Trophoblast cell (in vitro differentiated cells and primary cell): Measurements from ENCODE around the gene MAT1A.
"Not testable (repeated sequence)": the region's sequence is repeated elsewhere in the genome, so short reads cannot be mapped to it uniquely, and the experiment has no call there.

Source experiments
- DNase-seq, 2 donors: peaks; one replicate each; pipeline ENCODE4 v3.0.0-alpha.2; 2016
- H2AFZ ChIP-seq: 2 replicates; pipeline ENCODE4 v1.6.1; 2013; ENCODE audit warnings: low read length, moderate library complexity, mild to moderate bottlenecking; ENCODE audit not compliant: insufficient read depth, poor library complexity
- H2AK5ac ChIP-seq: 2 replicates; pipeline ENCODE4 v1.6.1; 2013; ENCODE audit warnings: mild to moderate bottlenecking, low read length
- H2BK120ac ChIP-seq: 2 replicates; pipeline ENCODE4 v1.6.1; 2013; ENCODE audit warnings: low read length, mild to moderate bottlenecking, moderate library complexity; ENCODE audit not compliant: insufficient read depth, poor library complexity
- H2BK12ac ChIP-seq: 2 replicates; pipeline ENCODE4 v1.6.1; 2013; ENCODE audit warnings: mild to moderate bottlenecking, low read length, moderate library complexity
- H2BK5ac ChIP-seq: 2 replicates; pipeline ENCODE4 v1.6.1; 2013; ENCODE audit warnings: low read length, low read depth, moderate library complexity, mild to moderate bottlenecking; ENCODE audit not compliant: poor library complexity
- H3K14ac ChIP-seq: 2 replicates; pipeline ENCODE4 v1.6.1; 2013; ENCODE audit warnings: mild to moderate bottlenecking, low read length
- H3K18ac ChIP-seq: 2 replicates; pipeline ENCODE4 v1.6.1; 2013; ENCODE audit warnings: mild to moderate bottlenecking, low read length
- H3K23ac ChIP-seq: 2 replicates; pipeline ENCODE4 v1.6.1; 2013; ENCODE audit warnings: low read length
- H3K27ac ChIP-seq: 2 replicates; pipeline ENCODE4 v1.5.1; 2013; ENCODE audit warnings: low read depth, mild to moderate bottlenecking, inconsistent platforms, low read length, moderate library complexity
- H3K27me3 ChIP-seq: 2 replicates; pipeline ENCODE4 v1.6.1; 2013; ENCODE audit warnings: inconsistent platforms, mild to moderate bottlenecking, low read length, moderate library complexity; ENCODE audit not compliant: insufficient read depth
- H3K36me3 ChIP-seq, 2 experiments: 1 replicate in 1 of 2; 2 replicates in 1 of 2; pipeline ENCODE4 v1.6.1; 2013; ENCODE audit warnings: low read length in 2 of 2, mild to moderate bottlenecking in 2 of 2, moderate library complexity in 1 of 2; ENCODE audit not compliant: insufficient read depth in 2 of 2, control insufficient read depth in 1 of 2
- H3K4ac ChIP-seq: 2 replicates; pipeline ENCODE4 v1.6.1; 2013; ENCODE audit warnings: low read depth, mild to moderate bottlenecking, low read length, moderate library complexity
- H3K4me1 ChIP-seq, 2 experiments: 1 replicate in 1 of 2; 2 replicates in 1 of 2; pipeline ENCODE4 v1.6.1; 2013; ENCODE audit warnings: low read length in 2 of 2, mild to moderate bottlenecking in 2 of 2, moderate library complexity in 1 of 2; ENCODE audit not compliant: insufficient read depth in 2 of 2, control insufficient read depth in 1 of 2
- H3K4me2 ChIP-seq: 2 replicates; pipeline ENCODE4 v1.6.1; 2013; ENCODE audit warnings: inconsistent platforms, mild to moderate bottlenecking, low read length, moderate library complexity
- H3K4me3 ChIP-seq: 2 replicates; pipeline ENCODE4 v1.5.1; 2013; ENCODE audit warnings: mild to moderate bottlenecking, low read depth, low read length, inconsistent platforms
- H3K79me1 ChIP-seq: one replicate; pipeline ENCODE4 v1.6.1; 2013; ENCODE audit warnings: low read length
- H3K79me2 ChIP-seq: 2 replicates; pipeline ENCODE4 v1.6.1; 2013; ENCODE audit warnings: low read length, mild to moderate bottlenecking; ENCODE audit not compliant: control insufficient read depth, insufficient read depth, poor library complexity
- H3K9ac ChIP-seq: 2 replicates; pipeline ENCODE4 v1.6.1; 2013; ENCODE audit warnings: mild to moderate bottlenecking, low read length
- H3K9me3 ChIP-seq: 2 replicates; pipeline ENCODE4 v1.6.1; 2013; ENCODE audit warnings: low read depth, mild to moderate bottlenecking, control low read depth, inconsistent platforms, low read length; ENCODE audit not compliant: insufficient read depth
- H4K12ac ChIP-seq: 2 replicates; pipeline ENCODE4 v1.6.1; 2013; ENCODE audit warnings: low read depth, mild to moderate bottlenecking, low read length, moderate library complexity
- H4K8ac ChIP-seq: 2 replicates; pipeline ENCODE4 v1.6.1; 2013; ENCODE audit warnings: low read depth, mild to moderate bottlenecking, low read length, moderate library complexity
- H4K91ac ChIP-seq: one replicate; pipeline ENCODE4 v1.6.1; 2013; ENCODE audit warnings: low read depth, mild to moderate bottlenecking, low read length, moderate library complexity
- WGBS: extraction: QIAGEN DNeasy Blood & Tissue Kit; methylation state at CpG from one replicate; pipeline ENCODE4 v1.1.7; 2013; ENCODE audit warnings: missing lambda C conversion rate; ENCODE audit not compliant: insufficient read length, insufficient coverage; ENCODE audit errors: extremely low coverage; 5-methylcytosine and 5-hydroxymethylcytosine counted together

The MAT1A gene

GRCh38 chr10:80253963-80254271 is 35.5 kb downstream of the MAT1A start:
- not testable (repeated sequence) for H3K4me2 ChIP-seq, H3K4me1 ChIP-seq

GRCh38 chr10:80253266-80253962 is 36.0 kb downstream of the MAT1A start:
- H3K18ac ChIP-seq: no peak overlapping the region
- H3K79me2 ChIP-seq: no peaks in the 10 kb centered on the region
- no peak for DNase-seq
- H4K91ac ChIP-seq: no peak overlapping the region
- no CpG with 5 or more reads among the region's 5 CpGs for WGBS
- H3K27ac ChIP-seq: no peak overlapping the region
- H3K9me3 ChIP-seq: no peaks in the 10 kb centered on the region
- no peaks in the 10 kb centered on the region for H3K27me3 ChIP-seq
- H3K79me1 ChIP-seq: no peaks in the 10 kb centered on the region
- no peaks in the 10 kb centered on the region for H3K36me3 ChIP-seq
- no peak overlapping the region for H3K9ac ChIP-seq
- H4K12ac ChIP-seq: no peak overlapping the region
- H3K23ac ChIP-seq: no peak overlapping the region
- H3K4me2 ChIP-seq: no peak overlapping the region
- no peaks in the 10 kb centered on the region for H3K4me1 ChIP-seq
- H2AFZ ChIP-seq: no peak overlapping the region
- no peak overlapping the region for H3K14ac ChIP-seq
- no peak overlapping the region for H3K4me3 ChIP-seq
- no peak overlapping the region for H3K4ac ChIP-seq
- no peak overlapping the region for H4K8ac ChIP-seq
- H2BK120ac ChIP-seq: no peak overlapping the region
- H2BK5ac ChIP-seq: no peak overlapping the region
- H2AK5ac ChIP-seq: no peak overlapping the region
- no peak overlapping the region for H2BK12ac ChIP-seq

More at GRCh38 chr10:80253963-80254271, 35.5 kb downstream of the MAT1A start:
- not testable (repeated sequence) for H3K27me3 ChIP-seq, H4K12ac ChIP-seq, H3K27ac ChIP-seq, H2AK5ac ChIP-seq, H3K9me3 ChIP-seq, H2BK12ac ChIP-seq, H3K23ac ChIP-seq, H3K79me2 ChIP-seq, H2BK5ac ChIP-seq, H3K4me3 ChIP-seq, H4K8ac ChIP-seq, H3K14ac ChIP-seq, H3K18ac ChIP-seq, H2BK120ac ChIP-seq, H3K9ac ChIP-seq, H4K91ac ChIP-seq, H3K36me3 ChIP-seq, H3K79me1 ChIP-seq, H2AFZ ChIP-seq, H3K4ac ChIP-seq
- no CpG with 5 or more reads among the region's 1 CpG for WGBS
- DNase-seq: peak in 1 of 2 donors; percentile 46

GRCh38 chr10:80252296-80252887 is 37.1 kb downstream of the MAT1A start:
- H3K23ac ChIP-seq: no peak overlapping the region
- H2AK5ac ChIP-seq: no peak overlapping the region
- no peak overlapping the region for H3K4me3 ChIP-seq
- H4K91ac ChIP-seq: no peak overlapping the region
- no peak overlapping the region for H3K9ac ChIP-seq
- H4K8ac ChIP-seq: no peak overlapping the region
- H3K4ac ChIP-seq: no peak overlapping the region
- WGBS: no CpG with 5 or more reads among the region's 12 CpGs
- H3K27ac ChIP-seq: no peak overlapping the region
- H2AFZ ChIP-seq: no peak overlapping the region
- no peak overlapping the region for H2BK5ac ChIP-seq
- no peak overlapping the region for H2BK12ac ChIP-seq
- no peaks in the 10 kb centered on the region for H3K9me3 ChIP-seq
- H3K18ac ChIP-seq: no peak overlapping the region
- no peaks in the 10 kb centered on the region for H3K79me1 ChIP-seq
- H3K27me3 ChIP-seq: no peaks in the 10 kb centered on the region
- no peak overlapping the region for H2BK120ac ChIP-seq
- no peak overlapping the region for H4K12ac ChIP-seq
- H3K14ac ChIP-seq: no peak overlapping the region
- H3K79me2 ChIP-seq: no peaks in the 10 kb centered on the region
- no peaks in the 10 kb centered on the region for H3K36me3 ChIP-seq
- no peaks in the 10 kb centered on the region for H3K4me1 ChIP-seq
- DNase-seq: peak; percentile 38 to 78
- no peak overlapping the region for H3K4me2 ChIP-seq

GRCh38 chr10:80251703-80252280 is 37.7 kb downstream of the MAT1A start:
- peak in 1 of 2 donors; percentile 34 for DNase-seq
- no CpG with 5 or more reads among the region's 4 CpGs for WGBS
- H3K27ac ChIP-seq, H2BK120ac ChIP-seq, H3K79me1 ChIP-seq, H3K4ac ChIP-seq, H2BK12ac ChIP-seq, H4K8ac ChIP-seq, H3K9ac ChIP-seq, H4K91ac ChIP-seq, H3K79me2 ChIP-seq, H3K23ac ChIP-seq, H2AK5ac ChIP-seq, H4K12ac ChIP-seq, H3K4me2 ChIP-seq, H3K14ac ChIP-seq, H3K36me3 ChIP-seq, H3K4me1 ChIP-seq, H3K4me3 ChIP-seq, H2AFZ ChIP-seq, H2BK5ac ChIP-seq, H3K27me3 ChIP-seq, H3K9me3 ChIP-seq, H3K18ac ChIP-seq: not testable (repeated sequence)
